GM15510 (cell line): ENCODE measurements around the gene WDFY4.

Source experiments
- POLR2A ChIP-seq: IDR thresholded peaks from 3 replicates; pipeline ENCODE4 v1.6.1; 2011; ENCODE audit warnings: borderline replicate concordance; ENCODE audit not compliant: insufficient read length; ENCODE audit errors: extremely low read depth

Gene WDFY4

DNA sequence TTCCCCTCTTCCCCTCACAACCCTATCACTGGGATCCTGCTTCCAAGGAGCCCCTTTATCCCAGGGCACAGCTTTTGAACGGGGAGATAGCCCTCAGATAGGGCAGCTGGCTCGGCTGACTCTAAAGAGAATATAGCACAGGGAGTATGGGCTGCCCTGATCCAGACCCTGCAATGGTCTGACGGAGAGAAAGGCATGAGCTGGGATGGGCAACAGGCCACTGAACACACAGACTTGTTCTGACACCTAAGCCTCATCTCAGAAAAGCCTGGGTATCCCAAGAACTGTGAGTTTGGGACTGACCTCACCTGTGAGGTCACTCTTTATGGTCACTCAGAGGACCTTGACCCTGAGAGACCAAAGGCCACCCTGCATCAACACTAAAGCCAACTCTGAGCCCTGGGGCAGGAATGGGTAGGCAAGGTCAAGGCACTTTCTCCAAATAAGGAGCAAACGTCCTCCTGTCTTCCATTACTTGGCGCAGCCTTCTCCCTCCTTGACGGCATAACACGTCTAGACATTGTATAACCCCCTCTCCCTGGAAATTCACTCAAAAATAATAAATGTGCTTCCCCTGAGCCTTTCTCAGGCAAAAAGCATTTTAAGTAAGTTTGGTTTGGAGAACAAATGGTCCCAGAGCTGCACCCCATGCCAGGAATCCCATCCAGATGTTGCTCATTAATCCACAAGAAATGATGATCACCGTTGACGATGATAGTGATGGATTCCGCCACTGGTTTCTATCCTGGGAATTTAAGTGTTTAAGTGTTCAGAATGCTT lies 263.2 kb downstream of the WDFY4 start:
- TF ChIP-seq POLR2A = no peak

DNA sequence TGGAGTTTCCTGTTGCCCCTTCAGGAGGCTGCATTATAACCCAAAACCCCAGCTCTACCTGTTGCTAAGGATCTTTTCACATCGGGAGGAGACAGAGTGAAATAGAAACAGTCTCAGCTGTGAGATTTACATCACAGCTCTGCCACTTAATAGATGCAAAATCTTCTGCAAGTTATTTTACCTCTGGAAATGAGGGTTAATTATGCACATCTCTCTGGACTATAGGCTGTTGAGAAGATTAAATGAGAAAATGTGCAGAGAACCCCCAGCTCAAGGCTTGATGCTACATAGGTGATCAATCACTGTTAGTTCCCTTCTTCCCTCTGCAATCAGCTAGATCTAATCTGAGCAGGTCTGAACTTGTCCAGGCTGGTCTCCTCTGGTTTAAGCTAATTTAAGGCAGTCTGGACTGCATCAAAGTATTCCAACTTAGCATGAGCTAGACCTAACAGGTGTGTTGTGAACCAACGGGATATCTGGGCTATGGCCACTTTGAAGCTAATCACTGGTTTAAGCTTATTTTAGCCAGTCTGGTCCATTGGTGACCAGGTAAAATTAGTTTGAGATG lies 263.9 kb downstream of the WDFY4 start:
- TF ChIP-seq POLR2A = no peak

DNA sequence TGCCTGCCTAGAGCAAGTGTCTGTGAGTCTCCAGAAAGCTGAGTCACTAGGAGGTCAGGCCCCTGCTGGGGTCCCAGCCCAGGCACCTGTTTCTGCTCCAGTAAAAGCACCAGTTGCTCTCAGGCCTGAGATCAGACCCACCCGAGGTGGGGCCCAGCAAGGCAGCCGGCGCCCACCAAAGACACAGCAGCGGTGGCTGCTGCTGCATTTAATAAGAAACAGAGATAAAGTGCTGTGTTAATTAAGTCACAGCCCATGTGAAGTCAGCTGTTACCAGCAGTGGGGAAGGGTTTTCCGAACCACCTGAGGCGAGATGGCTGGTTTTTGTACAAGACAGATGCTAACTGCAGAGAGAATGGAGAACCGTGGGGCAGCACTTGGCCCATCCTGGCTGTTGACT lies 267.0 kb downstream of the WDFY4 start:
- no peak for TF ChIP-seq POLR2A

DNA sequence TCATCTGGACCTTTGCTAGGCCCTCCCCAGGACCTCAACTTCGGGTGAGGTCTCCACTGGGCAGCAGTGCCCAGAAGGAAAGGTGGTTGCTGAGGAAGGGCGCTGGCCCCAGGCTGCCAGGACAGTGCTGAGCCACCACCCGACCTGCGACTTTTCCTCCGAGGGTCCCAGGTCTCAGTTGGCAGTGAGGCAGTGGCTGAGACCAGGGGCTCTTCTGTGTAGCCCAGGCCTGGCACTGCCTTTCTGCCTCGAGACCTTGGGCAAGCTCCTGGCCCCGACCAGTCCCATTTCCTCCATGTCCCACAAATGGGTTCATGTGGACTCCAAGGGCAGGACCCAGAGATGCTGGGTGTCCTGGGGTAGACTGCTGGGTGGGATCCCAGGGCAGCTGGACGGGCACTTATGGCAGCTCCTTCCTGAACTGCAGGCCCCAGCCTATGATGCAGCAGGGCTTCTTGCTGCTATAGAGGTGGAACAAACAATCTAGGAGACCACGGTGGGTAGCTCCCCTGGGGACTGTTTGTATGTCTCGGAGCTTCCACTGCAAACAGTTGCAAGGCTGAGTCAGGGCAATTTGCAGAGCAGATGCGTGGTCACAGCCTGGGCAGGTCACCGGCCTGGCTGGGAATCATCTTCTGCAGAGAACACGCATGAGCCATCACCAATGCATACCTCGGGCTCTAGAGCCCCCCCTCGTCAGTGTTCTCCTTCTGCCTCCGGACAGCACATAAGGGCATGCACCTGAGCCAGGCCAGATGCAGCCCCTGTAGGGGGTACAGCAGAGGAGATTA lies 272.9 kb downstream of the WDFY4 start:
- no peak for TF ChIP-seq POLR2A

DNA sequence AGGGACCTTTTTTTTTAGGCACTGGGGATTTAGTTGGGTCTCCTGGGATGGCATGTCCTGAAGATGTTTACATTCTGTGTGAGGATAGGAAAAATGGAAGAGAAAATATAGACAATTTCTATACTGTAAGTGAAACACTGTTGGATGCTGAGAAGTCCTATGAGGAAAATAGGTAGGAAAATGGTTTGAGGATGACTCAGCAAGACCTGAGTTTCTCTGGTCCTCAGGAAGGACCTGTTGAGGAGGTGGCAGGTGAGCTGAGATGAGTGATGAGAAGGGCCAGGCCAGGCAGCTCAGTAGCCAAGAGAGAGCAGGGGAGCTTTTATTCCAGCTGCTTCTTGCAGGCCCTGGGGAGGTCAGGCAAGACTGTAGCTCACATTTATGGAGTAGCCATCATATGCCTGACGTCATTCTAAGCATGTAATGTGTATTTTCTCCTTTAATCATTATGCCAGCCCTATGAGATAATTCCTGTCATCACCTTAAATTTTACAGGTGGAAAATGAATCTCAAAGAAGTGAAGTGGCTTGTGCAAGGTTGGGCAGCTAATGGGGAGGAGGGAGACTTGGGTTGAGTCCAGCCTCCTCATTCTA lies 274.0 kb downstream of the WDFY4 start:
- no peak for TF ChIP-seq POLR2A

DNA sequence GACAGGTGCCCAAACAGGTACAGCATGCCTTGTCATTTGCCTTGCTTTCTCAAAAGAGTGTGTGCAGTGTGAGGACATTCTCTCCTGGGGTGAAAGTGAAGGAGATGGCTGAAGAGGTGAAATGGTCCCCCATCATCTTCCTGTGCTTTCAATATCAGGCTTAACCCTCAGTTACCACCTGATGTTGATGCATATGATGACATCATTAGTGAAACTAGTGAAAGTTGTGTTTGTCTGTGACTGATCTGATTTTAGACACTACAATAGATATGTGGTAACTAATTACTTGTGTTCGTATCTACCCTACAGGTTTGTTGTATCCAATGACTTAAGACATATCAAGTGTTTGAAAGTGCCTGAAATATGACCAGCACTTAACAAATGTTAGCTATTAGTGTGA lies 279.4 kb downstream of the WDFY4 start:
- TF ChIP-seq POLR2A = no peak

DNA sequence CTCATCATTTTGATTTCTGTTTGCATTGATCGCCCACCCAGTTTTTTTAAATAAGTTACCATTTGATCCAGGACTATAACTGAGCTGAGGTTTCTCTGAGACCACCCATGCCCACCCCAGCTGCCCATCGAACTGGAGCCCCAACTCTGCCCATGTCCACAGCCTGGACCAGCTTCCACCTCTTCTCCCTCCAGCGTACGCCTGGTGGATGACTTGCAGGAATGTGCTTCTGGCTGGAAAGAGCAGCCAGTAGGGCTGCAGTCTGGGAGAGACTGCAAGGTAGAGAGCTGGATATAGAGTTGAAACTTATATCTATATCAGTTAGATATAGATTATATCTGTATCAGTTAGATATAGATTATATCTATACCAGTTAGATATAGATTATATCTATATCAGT lies 280.8 kb downstream of the WDFY4 start:
- no peak for TF ChIP-seq POLR2A

DNA sequence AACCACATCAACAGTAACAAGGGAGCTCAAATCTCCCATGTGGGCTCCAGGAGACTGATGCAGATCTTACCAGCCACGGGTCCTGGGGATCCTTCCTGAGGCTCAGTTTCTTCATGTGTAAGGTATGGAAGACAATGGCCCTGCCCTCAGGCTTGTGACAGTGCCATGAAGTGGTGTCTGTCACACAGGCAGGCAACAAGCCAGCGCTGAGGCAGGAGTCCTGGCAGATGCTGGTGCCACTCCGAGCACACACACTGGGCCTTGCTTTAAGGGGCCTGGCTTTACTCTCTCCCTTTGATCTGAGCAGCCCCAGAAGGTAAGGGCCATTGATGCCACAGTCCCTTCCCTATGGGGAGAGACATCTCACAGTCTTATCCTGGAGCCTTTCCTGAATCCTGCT lies 283.4 kb downstream of the WDFY4 start:
- no peak for TF ChIP-seq POLR2A

DNA sequence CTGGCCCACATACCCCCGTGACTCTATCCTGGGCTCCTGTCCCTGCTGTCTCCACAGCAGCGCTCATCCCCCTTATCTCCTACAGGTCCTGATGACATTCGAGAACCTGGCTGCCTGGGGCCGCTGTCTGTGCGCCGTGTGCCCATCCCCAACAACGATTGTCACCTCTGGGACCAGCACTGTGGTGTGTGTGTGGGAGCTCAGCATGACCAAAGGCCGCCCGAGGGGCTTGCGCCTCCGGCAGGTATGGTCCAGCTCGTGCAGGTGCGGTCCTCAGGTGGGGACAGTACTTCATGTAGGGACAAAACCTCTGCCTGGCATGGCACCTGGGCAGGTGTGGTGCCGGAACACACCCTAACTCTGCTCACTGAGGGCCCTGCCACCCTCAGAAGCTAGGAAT lies 285.4 kb downstream of the WDFY4 start:
- TF ChIP-seq POLR2A = no peak

DNA sequence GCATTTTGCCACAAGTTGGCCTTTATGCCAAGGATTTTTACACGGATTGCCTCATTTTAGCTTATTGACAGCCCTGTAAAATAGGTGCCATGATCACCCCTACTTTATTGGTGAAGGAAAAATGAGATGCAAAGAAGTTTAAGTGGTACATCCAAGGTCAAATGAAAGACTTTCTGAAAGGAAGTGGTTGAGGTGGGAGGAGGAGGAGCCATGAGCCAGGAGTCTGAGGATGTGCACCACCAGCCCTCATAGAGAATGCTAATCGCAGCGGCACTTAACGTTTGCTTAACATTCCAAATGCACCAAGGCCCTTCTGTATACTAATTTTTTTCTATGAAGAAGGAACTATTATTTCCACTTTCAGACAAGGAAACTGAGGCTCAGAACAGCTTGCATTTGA lies 286.0 kb downstream of the WDFY4 start:
- TF ChIP-seq POLR2A = no peak

DNA sequence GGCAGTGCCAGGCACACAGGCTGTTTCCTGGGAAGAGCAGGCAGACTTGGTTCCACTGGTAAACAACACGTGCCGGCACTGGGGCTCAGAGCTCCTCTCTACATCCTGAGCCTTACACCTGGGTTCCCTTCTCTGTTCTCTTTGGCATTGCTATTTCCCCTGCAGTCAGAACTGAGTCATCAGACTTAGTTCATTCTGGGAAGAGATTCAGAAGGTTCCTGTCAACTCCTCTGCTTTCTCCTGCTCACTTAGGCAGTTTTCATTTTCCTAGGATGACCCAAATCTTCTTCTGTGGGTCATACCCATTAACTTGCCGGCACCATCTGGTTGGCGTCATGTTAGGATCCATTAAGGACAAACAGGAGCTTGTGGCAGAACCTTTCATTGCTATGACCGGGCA lies 288.4 kb downstream of the WDFY4 start:
- no peak for TF ChIP-seq POLR2A

DNA sequence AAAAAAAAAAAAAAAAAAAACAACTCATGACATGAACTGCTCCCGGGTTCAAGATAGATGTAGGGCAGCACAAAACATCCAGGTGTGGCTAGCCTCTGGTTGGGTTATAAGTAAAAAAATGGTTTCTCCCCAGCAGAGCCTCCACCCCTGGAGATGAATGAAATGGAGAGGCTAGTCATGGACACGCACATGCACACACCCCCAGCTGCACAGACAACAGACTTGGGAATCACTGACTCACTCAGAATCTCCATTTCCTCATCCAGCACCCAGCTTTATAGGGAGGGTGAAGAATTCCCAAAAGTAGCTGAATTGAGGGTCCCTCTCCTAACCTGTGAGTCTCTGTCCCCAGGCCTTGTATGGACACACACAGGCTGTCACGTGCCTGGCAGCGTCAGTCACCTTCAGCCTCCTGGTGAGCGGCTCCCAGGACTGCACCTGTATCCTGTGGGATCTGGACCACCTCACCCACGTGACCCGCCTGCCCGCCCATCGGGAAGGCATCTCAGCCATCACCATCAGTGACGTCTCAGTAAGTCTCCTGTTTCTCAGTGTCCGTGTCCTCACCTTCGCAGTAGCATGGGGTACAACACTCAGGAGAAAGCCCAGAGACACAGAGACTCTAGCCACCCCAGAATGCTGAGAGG lies 290.0 kb downstream of the WDFY4 start:
- TF ChIP-seq POLR2A = no peak

DNA sequence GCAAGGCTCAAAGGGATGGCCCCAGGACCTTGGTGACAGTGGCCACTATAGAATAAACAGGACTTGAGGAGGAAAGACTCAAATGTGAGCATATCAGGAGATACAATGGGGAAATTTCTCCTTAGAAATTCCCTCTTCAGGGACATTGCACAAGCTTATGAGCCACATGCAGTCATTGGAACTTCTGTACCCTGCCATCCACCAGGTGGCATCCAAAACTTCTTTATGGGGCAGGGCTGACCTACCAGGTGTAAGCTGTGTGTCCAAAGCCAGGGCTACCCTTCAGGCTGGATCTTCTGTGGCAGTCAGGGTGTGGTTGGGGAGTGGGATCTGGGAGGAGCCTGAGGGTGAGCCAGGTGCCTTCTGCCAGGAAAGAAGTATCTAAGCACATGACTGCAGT lies 291.5 kb downstream of the WDFY4 start:
- no peak for TF ChIP-seq POLR2A

DNA sequence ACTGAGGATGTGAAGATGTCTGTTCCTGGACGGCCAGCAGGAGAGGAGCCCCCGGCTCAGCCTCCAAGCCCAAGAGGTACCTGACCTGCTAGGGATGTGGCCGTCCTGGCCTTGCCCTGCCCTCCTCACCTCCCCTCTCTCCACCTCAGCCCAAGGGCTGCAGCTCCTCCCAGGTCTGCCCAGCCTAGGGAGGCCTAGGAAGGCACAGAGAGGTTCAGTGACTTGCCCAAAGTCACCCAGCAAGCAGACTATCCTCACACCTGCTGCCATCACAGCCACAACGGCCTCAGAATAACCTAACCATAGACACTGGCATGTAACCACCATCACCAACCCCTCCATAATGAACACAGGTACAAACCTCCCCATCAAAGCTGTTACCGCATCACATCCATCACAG lies 293.6 kb downstream of the WDFY4 start:
- no peak for TF ChIP-seq POLR2A
